ENCODE data around the gene TCF15. TPM values are rescaled to one million over a fixed set of nuclear protein-coding genes. Genes with fewer than 3 reads are reported as not detected.
"Not testable (repeated sequence)": the region's sequence is repeated elsewhere in the genome, so short reads cannot be mapped to it uniquely, and the experiment has no call there.

Gene TCF15
- polyA plus RNA-seq, 4 donors: 1.3 to 1.7 (median 1.4) TPM

DNA sequence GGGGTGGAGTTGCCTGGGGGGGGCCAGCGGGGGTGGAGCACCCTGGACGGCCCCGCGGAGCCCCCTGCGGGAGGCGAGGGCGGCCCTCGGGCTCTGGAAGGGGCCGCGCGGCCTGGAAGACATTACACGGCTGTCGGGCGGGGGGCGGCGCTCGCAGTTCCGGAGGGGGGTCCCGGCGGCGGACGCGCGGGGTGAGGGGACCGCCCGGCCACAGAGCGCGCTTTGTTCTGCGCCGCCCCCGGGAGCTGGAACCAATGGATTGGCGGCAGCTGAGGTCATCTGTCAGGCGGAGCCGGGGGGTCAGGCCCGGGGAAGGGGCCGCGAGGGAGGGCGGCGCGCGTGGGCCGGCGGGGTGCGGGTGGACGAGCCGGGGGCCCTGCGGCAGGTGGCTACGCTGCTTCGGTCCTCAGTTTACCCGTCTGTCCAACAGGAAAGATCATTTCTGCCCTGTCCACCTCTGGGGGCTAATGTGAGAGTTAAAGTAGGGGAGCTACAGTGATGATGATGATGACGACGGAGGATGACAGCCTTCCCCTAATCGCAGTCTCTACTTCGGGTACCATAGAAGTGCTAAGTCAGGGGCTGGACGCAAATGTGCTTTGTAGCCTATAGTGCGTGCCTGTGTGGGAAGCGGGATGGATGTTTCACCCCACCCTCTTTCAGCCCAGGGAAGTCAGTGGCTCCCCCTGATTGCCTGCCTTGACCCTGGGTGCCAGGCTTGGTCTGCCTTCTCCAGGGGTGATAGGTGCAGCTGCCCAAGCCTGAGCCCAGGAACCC lies 32.5 kb upstream of the TCF15 start:
- DNase-seq (ENCODE audit: low read depth in 4 of 4, low spot score in 3 of 4): no peak

DNA sequence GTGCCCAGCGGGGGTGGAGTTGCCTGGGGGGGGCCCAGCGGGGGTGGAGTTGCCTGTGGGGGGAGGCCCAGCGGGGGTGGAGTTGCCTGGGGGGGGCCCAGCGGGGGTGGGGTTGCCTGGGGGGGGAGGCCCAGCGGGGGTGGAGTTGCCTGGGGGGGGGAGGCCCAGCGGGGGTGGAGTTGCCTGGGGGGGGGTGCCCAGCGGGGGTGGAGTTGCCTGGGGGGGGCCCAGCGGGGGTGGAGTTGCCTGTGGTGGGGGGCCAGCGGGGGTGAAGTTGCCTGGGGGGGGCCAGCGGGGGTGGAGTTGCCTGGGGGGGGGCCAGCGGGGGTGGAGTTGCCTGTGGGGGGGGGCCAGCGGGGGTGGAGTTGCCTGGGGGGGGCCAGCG lies 31.9 kb upstream of the TCF15 start:
- DNase-seq (ENCODE audit: low read depth in 4 of 4, low spot score in 3 of 4): not testable (repeated sequence)

DNA sequence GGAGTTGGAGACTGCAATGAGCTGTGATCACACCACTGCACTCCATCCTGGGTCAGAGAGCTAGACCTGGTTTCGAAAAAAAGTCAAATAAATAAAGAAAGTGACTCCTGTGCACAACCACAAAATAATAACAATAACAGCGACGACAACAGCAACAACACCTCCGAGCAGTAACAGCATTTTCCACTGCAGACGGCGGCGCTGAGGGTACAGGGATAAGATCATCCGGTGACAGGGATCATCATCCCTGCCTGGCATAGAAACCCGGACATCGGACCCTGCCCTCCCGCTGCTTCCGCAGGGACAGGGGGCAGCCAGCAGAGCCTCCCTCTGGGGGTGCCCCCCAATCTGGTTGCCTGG lies 31.4 kb upstream of the TCF15 start:
- DNase-seq (ENCODE audit: low read depth in 4 of 4, low spot score in 3 of 4): no peak

DNA sequence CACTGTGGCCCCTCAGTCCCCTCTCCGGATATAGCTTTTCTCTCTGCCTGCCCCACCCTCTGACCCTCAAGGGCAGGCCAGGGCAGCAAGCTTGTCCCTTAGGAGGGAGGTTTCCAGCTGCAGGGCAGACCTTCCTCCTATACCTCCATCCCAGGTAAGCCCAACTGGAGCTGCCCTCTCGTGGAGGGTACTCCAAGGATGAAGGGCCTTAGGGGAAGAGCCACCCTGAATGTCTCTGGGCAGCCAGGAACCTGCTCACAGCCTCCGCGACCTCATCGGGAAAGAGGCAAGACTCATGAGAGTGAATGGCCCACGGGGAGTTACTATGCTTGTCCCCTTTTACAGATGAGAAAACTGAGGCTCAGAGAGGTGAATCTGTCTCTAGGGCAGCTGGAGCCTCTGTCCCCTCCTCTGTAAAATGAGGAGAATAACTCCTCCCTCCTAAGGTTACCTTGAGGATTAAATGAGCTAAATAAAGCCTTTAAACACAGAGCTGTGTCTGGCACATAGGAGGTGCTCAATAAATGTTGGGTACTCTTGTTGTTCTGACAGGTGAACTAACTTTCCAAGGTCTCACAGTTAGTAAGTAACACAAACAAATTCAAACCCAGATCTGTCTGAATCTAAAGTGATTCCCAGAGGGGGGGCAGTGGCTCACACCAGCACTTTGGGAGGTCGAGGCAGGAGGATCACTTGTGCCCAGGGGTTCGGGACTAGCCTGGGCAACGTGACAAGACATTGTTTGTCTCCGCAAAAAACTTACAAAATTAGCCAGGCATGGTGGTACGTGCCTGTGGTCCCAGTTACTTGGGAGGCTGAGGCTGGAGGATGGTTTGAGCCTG lies 30.8 kb upstream of the TCF15 start:
- DNase-seq (ENCODE audit: low read depth in 4 of 4, low spot score in 3 of 4): no peak

DNA sequence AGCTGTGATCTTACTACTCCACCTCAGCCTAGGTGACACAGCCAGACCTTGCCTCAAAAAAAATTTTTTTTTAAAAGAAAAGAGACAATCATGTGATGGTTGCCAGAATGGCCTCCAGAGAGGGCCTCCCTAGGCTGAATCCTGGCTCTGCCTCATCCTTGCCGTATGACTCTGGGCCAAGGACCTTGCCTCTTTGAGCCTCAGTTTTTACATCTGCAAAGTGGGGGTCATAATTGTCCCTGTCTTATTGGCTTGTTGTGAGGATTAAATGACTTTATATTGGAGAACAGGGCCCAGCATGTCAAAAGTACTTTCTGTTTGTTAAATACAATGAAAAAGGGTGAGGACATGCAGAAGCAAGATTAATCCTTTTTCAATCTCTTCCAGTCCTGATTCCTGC lies 28.5 kb upstream of the TCF15 start:
- DNase-seq (ENCODE audit: low read depth in 4 of 4, low spot score in 3 of 4): no peak

DNA sequence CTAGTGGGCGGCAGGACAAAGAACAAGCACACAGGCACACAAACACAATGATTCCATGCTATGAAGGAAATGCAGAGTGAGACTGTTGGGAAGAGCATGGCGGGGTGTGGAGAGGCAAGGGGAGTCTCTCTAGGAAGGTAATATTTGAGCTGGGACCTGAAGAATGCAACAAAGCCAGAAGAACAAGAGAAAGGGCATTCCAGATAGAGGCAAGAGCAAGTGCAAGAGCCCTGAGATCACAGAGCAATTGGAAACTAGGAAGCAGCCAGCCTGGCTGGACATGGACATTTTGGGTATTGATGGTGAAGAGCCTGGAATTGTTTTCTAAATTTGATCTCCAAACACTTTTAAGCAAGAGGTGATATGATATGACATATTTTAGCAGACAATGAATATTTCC lies 27.4 kb upstream of the TCF15 start:
- DNase-seq (ENCODE audit: low read depth in 4 of 4, low spot score in 3 of 4): no peak

DNA sequence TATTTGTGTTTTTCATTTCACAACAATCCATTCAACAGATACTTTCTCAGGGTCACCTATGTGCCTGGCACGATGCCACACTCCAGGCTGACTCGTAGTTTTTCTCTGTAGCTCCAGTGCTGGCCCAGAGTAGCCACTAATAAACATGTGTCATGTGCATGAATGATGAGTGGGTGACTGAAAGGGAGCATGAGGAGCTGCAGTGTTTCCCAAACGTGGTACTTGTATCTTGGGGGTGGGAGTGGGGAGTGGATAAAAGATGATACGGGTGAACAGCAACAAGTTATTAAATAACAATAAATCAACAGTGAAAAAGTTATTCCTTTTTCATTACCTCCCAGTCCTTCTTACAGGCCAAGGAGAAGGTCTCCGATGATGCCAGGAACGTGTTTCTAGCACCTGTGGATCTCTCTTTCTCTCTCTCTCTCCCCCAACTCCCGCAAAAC lies 25.8 kb upstream of the TCF15 start:
- DNase-seq (ENCODE audit: low read depth in 4 of 4, low spot score in 3 of 4): no peak

DNA sequence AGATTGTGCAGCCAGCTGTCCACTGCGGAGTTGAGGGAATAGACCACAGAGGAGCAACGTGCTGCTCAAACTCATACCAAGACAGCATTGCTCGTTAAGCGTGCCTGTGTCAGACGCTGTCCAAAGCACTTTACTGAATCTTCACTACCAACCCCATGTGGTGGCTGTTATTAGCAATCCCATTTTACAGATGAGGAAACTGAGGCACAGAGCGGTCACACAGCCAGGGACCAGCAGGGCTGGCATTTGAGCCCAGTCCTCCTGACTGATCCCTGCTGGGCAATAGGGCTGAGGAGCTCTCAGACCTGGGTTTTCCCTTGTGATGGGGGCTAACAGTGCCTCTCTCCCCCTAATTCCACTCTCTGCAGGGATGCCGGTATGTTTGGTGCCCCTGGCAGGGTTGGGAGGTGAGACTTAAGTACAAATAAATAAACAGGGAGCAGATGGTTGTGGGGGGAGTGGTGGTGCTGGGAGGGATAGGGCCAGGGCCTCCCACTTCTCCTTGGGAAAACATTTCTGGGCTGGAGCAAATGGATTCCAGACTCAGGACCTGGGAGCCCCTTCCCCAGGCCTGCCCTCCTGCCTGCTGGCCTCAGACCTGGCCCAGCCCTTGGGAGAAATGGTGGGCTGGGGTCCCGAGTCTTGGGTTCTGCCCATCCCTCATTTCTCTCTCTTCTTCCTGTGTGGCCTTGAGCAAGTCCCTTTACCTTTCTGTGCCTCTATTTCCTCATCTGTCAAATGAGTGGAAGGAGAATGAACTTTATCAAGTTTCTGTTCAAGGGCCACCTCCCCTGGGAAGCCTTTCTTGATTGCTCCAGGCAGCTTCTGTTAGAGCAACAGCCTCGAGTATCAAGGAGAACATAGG lies 25.2 kb upstream of the TCF15 start:
- no peak for DNase-seq (ENCODE audit: low read depth in 4 of 4, low spot score in 3 of 4)

DNA sequence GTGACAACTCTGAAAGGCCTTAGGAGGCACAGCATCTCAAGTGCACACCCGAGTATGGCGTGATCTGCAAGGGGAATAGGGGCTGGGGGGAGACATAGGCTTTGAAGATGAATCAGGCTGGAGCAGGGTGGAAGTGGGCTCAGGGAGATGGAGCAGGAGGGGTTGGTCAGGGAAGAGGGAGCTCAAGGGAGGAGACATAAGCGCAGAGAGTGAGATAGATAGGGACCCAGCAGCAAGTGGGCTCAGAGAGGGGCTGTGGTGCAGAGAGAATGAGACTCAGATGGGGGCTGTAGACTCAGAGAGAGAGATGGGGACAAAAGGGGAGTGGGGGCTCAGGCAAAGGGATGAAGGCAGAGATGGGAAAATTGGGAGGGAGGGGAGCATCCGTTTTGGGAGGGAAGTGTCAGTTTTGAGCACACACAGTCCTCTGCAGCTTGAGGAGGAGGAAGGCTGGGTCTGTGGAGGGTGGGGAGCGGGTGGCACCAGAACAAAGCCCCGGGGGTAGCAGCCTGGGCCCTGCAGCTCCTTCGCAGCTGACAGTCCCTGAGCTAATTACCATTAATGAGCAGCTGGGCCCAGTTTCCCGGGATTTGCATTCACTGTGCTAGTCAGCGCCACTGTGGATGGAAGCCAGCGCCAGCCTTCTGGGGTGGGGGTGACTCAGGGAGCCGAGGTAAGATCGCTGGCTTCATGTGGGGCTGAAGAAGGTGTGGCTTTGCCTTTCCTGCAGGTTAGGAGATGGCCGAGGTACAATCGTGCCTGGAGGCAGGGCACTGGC lies 24.2 kb upstream of the TCF15 start:
- no peak for DNase-seq (ENCODE audit: low read depth in 4 of 4, low spot score in 3 of 4)

DNA sequence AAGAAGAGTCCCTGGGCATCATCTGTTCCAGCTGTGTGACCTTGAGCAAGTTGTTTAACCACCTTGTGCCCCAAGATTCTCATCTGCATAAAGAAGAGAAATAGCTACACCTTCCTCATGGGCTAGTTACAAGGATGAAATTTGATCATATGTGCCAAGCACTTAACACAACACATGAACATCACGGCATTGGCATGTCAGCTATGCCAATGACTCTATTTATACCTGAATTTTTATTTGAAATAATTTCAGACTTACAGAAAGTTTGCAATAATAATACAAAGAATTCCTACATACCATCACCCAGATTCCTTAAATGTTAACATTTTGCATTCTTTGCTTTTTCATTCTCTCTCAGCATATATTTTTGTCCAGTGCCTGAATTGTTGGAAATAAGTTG lies 21.0 kb upstream of the TCF15 start:
- no peak for DNase-seq (ENCODE audit: low read depth in 4 of 4, low spot score in 3 of 4)

DNA sequence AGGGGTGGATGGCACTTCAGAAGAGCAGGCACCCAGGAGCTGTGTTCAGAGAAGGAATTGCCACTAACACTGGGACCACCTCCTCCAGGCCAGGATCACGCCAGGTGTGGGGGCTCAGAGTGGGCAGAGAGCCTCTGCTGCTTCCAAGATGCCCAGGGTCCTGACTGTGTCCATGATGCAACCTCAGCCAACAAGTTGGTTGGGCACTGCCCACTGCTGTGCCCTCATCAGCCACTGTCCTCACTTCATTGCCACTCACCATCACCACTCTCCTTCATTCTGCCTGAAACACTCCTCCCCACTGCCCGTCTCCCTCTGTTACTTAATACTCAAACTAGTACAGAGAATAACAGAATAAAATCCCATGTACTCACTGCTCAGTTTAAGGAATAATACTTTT lies 16.5 kb upstream of the TCF15 start:
- DNase-seq (ENCODE audit: low read depth in 4 of 4, low spot score in 3 of 4): no peak

DNA sequence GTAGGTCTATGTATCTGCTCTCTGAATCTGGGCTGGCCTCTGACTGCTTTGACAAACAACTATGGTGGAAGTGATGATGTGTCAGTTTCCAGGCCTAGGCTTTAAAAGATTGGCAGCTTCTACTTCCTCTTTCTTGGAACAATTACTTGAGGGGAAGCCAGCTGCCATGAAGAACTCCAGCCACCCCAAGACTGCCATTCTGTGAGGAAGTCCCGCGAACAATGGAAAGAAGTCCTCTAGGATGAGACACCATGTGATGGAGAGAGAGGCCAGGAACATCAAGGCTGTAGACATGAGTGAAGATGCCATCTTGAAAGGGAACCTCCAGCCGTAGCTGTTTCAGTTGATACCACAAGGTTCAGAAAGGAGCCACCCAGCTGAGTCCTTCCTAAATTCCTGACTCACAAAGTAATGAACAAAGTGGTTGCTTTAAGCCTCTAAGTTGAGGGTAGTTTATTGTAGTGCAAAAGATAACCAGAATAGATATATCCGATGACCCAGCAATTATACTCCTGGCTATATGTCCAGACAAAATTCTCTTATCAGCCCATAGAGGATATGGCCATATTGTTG lies 15.3 kb upstream of the TCF15 start:
- DNase-seq (ENCODE audit: low read depth in 4 of 4, low spot score in 3 of 4): no peak

DNA sequence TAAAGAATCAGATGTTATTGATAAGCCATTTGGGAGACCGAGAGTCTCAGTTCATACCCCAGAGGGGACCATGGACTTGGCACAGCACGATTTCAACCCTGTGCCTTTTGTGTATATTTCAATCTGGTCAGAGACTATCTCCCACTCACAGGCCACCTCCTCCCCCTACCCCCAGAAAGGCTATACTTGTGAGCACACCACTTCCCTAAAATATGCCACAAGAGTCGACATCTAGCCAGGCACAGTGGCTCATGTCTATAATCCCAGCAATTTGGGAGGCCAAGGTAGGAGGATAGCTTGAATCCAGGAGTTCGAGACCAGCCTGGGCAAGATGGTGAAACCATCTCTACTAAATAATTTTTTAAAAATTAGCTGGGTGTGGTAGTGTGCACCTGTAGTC lies 13.6 kb upstream of the TCF15 start:
- DNase-seq (ENCODE audit: low read depth in 4 of 4, low spot score in 3 of 4): no peak

DNA sequence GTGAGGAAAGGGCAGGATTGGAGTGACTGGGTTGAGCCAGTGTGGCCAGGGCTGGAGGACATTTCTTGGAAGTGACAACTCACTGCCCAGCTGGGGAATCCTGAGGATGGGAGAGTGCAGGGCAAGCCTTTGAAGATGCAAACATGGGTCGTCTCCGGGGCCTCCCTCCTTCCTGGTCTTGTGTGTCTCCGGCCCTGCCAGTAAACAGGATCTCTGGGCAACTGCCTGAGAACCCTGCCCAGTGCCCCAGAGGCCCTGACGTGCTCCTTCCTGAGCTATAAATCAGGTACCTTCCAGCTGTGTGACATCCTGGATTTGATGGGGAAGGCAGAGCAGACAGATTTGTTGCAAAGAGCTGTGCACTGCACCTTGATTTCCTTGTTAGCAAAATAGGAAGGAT lies 12.9 kb upstream of the TCF15 start:
- no peak for DNase-seq (ENCODE audit: low read depth in 4 of 4, low spot score in 3 of 4)

DNA sequence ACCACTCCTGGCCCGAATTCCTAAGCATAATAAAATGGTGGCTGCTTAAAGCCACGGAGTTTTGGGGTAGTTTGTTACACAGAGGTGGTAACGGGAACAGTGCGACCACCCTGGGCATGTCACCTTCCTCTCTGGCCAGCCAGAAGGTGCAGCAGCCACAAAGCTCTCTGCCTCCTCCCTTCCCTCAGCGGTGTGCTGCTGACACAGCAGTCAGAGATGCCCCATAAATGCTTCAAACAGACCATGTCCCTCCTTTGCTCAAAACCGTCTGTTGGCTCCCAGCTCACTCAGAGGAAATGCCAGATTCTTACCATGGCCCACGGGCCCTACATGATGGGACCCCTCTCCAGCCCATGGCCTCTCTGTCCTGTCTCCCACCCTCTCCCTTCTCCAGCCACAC lies 12.1 kb upstream of the TCF15 start:
- no peak for DNase-seq (ENCODE audit: low read depth in 4 of 4, low spot score in 3 of 4)

DNA sequence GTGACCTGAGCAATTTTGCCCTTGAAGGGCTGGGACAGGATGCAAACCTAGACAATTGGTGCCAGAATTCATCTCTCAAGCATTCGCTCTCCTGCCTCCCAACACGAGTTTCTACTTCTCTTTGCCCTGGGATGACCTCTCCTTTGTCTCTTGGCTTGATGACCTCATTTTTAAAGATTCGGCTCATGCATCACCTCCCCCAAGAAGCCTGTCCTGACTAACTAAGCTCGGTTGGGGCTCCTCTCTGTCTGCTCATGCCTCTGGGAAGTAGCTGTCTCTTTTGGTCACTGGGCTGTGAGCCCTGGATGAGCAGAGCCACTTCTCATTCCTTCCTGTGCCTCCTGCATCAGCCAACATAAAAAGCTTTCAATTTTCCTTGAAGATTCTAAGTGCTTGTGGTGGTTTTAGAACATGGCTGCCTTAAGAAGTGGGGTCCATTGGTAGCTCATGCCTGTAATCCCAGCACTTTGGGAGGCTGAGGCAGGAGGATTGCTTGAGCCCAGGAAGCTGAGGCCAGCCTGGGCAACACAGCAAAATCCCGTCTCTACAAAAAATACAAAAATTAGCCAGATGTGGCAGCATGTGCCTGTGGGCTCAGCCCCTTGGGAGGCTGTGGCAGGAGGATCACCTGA lies 11.1 kb upstream of the TCF15 start:
- no peak for DNase-seq (ENCODE audit: low read depth in 4 of 4, low spot score in 3 of 4)

DNA sequence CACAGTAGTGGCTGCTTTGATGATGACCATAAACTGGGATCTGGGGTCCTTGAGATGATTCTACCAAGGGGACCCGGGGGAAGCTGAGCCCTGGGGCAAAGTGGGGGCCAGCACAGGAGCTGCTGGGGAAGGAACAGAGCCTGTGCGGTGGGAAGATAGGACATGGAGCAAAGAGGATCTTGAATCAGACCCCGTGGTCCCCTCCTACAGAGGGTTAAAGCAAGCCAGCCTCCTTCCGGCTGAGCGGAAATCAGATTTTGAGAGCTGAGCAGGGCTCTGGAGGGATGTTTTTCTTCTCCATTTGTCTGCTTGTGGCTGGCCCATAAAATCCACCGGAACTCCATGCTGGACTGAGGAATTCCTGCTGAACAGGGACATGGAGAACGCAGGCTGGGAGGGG lies 10.1 kb upstream of the TCF15 start:
- no peak for DNase-seq (ENCODE audit: low read depth in 4 of 4, low spot score in 3 of 4)

DNA sequence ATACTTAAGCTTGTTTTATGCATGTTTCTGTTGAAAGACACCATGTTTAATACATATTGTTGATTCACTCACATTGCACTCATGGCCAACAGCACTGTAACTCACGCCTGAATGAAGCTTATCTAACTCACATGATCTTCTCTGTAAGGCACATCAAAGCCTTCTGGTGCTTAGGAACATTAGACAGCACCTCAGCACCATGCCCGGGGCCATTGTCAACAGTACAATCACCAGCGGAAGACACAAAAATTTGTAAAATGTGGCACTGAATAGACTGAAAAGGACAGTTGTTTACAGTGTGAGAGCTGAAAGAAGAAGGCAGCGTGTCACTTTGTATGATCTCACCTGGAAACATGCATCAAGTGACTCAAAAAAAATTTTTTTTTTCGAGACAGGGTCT lies 8.9 kb upstream of the TCF15 start:
- no peak for DNase-seq (ENCODE audit: low read depth in 4 of 4, low spot score in 3 of 4)

DNA sequence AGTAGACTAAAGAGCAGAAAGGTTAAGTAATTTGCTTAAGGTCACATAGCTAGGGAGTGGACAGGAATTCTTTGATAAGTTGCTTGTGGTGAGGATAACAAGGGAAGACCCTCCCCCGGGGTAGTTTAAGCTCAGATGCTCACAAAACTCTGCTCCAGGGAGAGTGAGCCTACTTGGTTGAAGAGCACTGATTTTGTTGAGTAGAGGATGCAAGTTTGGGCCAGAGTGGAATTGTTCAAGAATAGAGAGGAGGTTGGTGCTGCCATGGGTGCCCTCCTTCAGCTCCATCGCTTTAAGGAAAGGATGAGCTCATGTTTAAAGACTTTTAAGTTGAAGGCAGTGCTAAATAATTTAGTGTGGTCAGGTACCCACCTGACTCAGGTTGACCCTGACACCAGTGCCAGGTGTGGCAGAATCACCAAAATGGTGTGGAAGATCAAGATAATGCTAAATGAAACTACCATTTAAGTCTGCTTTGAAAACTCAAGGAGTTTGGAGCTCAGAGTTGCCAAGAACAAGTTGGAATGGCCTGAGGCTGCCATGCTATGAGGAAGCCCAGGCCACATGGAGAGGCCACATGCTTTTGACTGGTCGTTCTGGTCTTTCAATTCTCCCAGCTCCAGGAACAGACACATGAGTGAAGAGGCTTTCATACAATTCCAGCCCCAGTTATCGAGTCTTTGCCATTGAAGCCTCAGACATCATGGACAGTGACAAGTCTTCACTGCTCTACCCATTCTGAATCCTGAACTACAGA lies 8.0 kb upstream of the TCF15 start:
- no peak for DNase-seq (ENCODE audit: low read depth in 4 of 4, low spot score in 3 of 4)
